ENCODE data around the gene MCF2L.

GRCh38 chr13:112986470-112986869 is 17.5 kb downstream of the MCF2L start:
- TF ChIP-seq, protein P1, sequence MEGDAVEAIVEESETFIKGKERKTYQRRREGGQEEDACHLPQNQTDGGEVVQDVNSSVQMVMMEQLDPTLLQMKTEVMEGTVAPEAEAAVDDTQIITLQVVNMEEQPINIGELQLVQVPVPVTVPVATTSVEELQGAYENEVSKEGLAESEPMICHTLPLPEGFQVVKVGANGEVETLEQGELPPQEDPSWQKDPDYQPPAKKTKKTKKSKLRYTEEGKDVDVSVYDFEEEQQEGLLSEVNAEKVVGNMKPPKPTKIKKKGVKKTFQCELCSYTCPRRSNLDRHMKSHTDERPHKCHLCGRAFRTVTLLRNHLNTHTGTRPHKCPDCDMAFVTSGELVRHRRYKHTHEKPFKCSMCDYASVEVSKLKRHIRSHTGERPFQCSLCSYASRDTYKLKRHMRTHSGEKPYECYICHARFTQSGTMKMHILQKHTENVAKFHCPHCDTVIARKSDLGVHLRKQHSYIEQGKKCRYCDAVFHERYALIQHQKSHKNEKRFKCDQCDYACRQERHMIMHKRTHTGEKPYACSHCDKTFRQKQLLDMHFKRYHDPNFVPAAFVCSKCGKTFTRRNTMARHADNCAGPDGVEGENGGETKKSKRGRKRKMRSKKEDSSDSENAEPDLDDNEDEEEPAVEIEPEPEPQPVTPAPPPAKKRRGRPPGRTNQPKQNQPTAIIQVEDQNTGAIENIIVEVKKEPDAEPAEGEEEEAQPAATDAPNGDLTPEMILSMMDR (conservative IDR thresholded peaks at IDR 0.05; ENCODE audit: low read depth, low read length) = no peak
- TF ChIP-seq EZH2phosphoT487 (IDR thresholded peaks at IDR 0.05; ENCODE audit: borderline replicate concordance, low read length) = no peak
